ENCODE data around the gene CPSF3.
A peak's percentile ranks its signal among the peaks of the same experiment; 100 is the strongest.

CPSF3 gene

DNA sequence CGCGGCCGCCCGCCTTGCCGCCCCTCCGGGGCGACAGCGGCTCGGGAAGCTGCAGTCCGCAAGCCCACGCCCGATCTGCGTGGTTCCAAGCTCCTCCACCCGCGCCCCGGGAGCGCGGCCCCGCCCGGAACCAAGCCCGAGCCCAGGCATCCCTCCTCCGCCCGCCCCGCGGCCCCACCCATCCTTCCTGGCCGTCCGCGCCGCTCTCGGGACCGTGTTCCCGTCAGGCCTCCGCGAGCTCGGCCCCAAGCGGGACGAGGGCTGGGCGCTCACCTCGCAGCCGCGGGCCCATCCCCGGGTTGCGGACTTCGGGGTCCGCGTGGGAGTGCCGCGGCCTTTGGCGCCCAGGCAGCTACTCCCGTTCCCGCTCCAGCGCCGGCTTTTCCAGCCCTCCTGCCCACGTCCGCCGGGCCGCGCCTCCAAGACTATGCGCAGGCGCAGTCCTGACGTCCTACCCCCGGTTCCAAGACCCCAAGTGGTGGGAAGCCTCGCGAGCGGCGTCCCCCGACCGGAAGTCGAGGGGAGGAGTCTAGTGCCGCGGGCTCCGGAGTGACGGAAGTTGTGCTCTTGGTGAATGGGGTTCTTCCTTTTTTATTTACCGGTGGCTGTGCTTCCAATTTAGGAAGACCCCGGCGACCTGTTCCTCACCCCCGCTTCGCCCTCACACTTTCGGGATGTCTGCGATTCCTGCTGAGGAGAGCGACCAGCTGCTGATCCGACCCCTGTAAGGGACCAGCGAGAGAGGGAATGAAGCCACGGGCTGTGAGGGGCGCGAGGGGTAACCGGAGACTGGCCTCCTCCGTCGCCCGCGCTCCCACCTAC lies at the start of gene CPSF3, which contains the start of gene ITGB1BP1:
Gene CPSF3, plus strand, starts transcription at position 555 of the 822 bp plus-strand sequence. Its CDS starts 120 bp downstream, at position 675.
Gene ITGB1BP1, minus strand, starts transcription at position 429 of the 822 bp plus-strand sequence. CDS start 4,831 bp downstream, outside the sequence.
- peak within 1 kb of the TSS; percentile 90 for H3K4me3 ChIP-seq (ENCODE audit: low read depth, low read length)
- TF ChIP-seq, protein P1, sequence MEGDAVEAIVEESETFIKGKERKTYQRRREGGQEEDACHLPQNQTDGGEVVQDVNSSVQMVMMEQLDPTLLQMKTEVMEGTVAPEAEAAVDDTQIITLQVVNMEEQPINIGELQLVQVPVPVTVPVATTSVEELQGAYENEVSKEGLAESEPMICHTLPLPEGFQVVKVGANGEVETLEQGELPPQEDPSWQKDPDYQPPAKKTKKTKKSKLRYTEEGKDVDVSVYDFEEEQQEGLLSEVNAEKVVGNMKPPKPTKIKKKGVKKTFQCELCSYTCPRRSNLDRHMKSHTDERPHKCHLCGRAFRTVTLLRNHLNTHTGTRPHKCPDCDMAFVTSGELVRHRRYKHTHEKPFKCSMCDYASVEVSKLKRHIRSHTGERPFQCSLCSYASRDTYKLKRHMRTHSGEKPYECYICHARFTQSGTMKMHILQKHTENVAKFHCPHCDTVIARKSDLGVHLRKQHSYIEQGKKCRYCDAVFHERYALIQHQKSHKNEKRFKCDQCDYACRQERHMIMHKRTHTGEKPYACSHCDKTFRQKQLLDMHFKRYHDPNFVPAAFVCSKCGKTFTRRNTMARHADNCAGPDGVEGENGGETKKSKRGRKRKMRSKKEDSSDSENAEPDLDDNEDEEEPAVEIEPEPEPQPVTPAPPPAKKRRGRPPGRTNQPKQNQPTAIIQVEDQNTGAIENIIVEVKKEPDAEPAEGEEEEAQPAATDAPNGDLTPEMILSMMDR (IDR thresholded peaks at IDR 0.05; ENCODE audit: low read depth, low read length) = no peak
- in situ Hi-C loops (cut with HindIII; ENCODE audit: low sequenced_read_pairs) = no loop called here
- DNase-seq (ENCODE audit: low read depth, low spot score) = peak; percentile 98

DNA sequence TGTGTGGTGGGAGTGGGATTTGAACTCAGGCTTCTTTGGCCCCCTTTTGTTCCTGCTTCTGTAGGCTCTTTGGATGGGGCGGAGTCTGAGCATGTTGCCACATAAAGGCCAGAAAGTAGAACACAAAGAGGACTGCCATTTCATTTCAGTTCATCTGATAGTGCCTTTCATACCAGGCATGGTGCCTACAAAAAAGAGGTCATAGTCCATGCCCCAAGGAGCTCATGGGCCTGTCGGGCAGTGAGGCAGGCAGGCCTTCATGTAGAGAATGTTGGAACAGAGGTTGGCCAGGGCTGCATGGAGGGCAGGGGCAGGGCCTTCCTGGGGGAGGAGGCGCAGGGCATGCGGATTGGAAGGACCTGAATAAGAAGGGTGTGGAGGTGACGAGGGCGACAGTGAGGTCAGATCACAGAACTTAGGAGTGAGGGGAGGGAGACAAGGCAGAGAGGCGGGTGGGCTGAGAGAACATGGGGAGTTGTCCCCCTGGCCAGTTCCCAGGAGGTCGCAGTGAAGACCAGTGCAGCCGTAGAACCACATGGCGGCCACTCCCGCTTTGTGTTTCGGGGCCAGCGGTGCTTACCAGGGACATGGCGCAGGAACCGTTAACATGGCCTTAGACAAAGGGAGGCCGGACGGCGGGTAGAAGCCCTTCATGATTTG lies 49.3 kb upstream of the CPSF3 start:
- in situ Hi-C loops (cut with HindIII; ENCODE audit: low sequenced_read_pairs) = no loop called here
- DNase-seq (ENCODE audit: low read depth, low spot score) = no peak
- H3K4me3 ChIP-seq (ENCODE audit: low read depth, low read length) = no peak overlapping the region
- TF ChIP-seq, protein P1 (IDR thresholded peaks at IDR 0.05; ENCODE audit: low read depth, low read length) = no peak

DNA sequence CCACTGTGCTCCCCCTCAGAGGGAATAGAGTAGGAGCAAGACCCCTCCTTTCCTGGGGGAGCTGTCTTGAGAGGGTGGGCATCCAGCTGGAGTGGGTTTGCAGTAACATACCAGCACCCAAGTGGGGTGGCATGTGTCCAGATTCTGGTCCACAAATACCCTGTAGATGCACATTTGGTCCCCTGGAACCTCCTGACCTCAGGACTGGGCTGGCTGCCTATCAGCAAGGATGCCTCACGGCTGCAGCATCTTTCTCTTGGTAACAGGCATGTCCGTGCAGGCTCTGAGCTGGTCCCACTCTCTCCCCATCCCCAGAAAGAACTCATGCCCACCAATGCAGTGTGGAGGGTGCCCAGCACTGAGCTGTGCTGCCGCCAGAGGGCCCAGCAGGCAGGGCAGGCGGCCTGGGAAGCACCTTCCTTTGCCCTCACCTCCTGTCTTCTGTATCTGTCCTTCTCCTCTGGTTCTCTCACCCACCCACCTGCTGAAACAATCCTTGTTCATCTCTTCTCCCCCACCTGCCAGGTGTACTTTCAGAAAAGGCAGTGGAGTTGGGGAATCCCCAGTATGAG lies 47.5 kb upstream of the CPSF3 start:
- H3K4me3 ChIP-seq (ENCODE audit: low read depth, low read length) = no peak overlapping the region
- DNase-seq (ENCODE audit: low read depth, low spot score) = no peak
- TF ChIP-seq, protein P1 (IDR thresholded peaks at IDR 0.05; ENCODE audit: low read depth, low read length) = no peak
- in situ Hi-C loops (cut with HindIII; ENCODE audit: low sequenced_read_pairs) = no loop called here

DNA sequence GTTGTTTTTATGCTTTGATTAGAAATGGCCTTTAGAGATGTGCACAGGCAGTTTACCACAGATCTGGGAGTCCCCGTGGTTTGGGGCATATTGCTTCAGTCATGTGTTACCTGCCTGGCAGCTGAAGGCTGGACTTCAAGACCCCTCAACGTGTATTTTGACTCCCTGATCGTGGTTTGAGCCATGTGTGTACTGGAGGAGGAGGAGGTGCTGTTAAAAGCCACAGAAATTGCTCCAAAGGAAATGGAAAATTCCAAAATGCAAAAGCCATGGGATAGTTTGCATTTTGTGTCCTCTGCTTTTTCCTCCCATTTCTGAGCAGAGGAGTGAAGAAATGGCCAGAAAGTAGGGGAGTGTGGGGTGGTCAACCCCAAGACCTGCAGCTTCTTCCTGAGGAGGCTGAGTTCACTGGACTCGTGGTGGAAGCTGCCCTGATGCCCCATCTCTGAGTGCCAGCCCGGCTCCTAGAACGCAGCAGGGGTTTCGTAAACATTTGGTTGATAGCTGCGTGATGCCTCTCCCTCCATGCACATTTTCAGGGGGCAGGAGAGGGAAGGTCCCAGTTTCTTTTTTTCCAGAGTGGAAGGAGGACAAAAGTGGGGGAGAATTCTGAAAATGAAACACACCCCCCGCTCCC lies 45.9 kb upstream of the CPSF3 start:
- in situ Hi-C loops (cut with HindIII; ENCODE audit: low sequenced_read_pairs) = no loop called here
- H3K4me3 ChIP-seq (ENCODE audit: low read depth, low read length) = no peak overlapping the region
- no peak for DNase-seq (ENCODE audit: low read depth, low spot score)

DNA sequence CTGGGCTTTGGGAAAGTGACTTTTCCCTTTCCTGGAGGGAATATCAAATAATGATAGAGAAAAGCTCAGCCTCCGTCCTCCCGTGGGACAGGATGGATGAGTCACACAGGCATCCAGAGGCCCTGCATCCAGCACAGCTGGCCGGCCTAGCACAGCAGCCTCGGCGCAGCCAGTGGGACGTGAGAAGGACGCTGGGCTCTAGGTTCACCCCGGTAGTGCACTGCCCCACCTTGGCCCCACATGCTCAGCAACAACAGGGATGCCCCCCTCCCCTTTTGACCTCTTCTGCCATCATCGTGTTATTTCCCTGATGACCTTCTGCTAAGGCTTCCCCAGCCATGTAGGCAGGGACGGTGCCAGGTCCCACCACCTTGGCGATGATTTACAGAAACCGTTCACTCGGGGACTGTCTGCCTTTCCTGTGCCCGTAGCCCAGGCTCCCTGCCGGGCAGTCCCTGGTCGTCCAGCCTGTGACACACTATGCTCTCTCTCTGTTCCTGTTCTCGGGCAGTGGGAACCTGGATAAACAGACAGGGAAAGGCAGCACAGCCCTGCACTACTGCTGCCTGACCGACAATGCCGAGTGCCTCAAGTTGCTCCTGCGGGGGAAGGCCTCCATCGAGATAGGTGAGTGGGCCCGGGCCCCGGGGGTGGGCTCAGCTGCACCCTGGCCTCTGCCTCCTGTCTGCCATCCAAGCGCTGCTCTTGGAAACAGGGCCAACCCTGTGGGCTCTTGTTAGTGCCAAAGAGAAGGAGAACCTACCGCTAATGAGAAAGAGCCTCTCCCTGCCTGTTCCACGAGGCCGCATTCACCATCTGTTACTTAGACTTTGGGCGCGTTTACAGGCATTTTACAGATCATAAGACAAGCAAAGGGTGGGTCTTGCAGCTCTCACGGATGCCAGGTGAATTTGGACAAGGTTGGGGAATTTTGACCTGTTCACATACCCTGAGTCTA lies 44.7 kb upstream of the CPSF3 start:
- DNase-seq (ENCODE audit: low read depth, low spot score) = peak; percentile 77
- in situ Hi-C loops (cut with HindIII; ENCODE audit: low sequenced_read_pairs) = no loop called here
- H3K4me3 ChIP-seq (ENCODE audit: low read depth, low read length) = no peak overlapping the region
- TF ChIP-seq, protein P1 (IDR thresholded peaks at IDR 0.05; ENCODE audit: low read depth, low read length) = no peak

More for the DNA sequence above, 45.9 kb upstream of the CPSF3 start:
- TF ChIP-seq, protein P1 (IDR thresholded peaks at IDR 0.05; ENCODE audit: low read depth, low read length) = no peak

Measured in astrocyte of the spinal cord (primary cell).